Colonic mucosa (tissue), 4 donors: ENCODE results near the gene ADAMTSL1. TPM values are rescaled to one million over a fixed set of nuclear protein-coding genes. Genes with fewer than 3 reads are reported as not detected.

ENCODE experiments used
- DNase-seq: peaks from one replicate; pipeline ENCODE4 v3.0.0-alpha.2; 2020
- H3K27ac ChIP-seq: fragments of 200-600 bp; one replicate; pipeline ENCODE4 v1.8.0; 2021
- H3K27me3 ChIP-seq: fragments of 200-600 bp; one replicate; pipeline ENCODE4 v1.8.0; 2021
- H3K36me3 ChIP-seq: fragments of 200-600 bp; one replicate; pipeline ENCODE4 v1.8.0; 2021
- H3K4me1 ChIP-seq: fragments of 200-600 bp; one replicate; pipeline ENCODE4 v1.8.0; 2021; ENCODE audit warnings: mild to moderate bottlenecking
- H3K4me3 ChIP-seq: fragments of 200-600 bp; one replicate; pipeline ENCODE4 v1.8.0; 2021
- H3K9ac ChIP-seq, 2 donors: one replicate each; pipeline ENCODE4 v1.7.0; 2013; ENCODE audit warnings: control low read depth in 2 of 2, low read depth in 2 of 2, low read length in 2 of 2
- H3K9me3 ChIP-seq: fragments of 200-600 bp; one replicate; pipeline ENCODE4 v1.8.0; 2021
- intact Hi-C: fragments of 100-400 bp; cut with DNase I; formaldehyde crosslinking; loops from one replicate; pipeline ENCODE4 v1.14.1; 2022
- total RNA-seq, 2 donors: library from RNA; stranded (reverse); fragmentation: NEBNext Ultra II Directional in 1 of 2; extraction: Animal tissue kit (Norgen Biotek cat#: 25700) in 1 of 2; gene quantifications; one replicate each; pipeline ENCODE4 v1.2.1, GENCODE V29; 2021
- TF ChIP-seq, protein P1 (sequence below): fragments of 200-600 bp; IDR thresholded peaks from one replicate; pipeline ENCODE4 v1.8.0; 2022; ENCODE audit warnings: antibody characterized with exemption, mild to moderate bottlenecking
- donor health status: healthy.
- donor health status: DM: no; HTN: no; CAD: no.
- donor health status: DM: no; HTN: no; CAD: no.

ADAMTSL1 gene
- total RNA-seq, 2 donors from 2014 or later: 10.2 to 14.7 TPM

DNA sequence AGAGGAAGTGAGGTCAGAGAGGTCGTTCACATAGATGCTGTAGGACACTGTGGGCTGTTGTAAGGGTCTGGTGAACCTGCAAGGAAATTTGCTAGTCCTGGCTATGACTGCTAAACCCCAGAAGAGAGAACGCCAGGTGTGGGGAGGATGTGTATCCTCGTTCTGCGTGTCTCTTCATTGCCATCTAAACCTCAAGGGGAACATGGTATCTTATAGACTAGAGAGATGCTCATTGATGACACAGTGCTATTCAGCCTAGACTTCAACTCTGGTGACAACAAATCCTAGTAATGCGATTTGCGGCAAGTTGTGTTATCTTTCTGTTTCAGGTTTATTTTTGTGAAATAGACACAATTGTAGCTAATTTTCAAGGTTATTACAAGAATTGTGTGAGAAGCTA is 140.2 kb downstream of the ADAMTSL1 start:
- Histone ChIP-seq H3K9ac (no peak overlapping the region), H3K27ac (no peak overlapping the region), H3K27me3 (no peaks in the 10 kb centered on the region), H3K36me3 (no peaks in the 10 kb centered on the region), H3K9me3 (no peaks in the 10 kb centered on the region), H3K4me1 (no peaks in the 10 kb centered on the region), H3K4me3 (no peak overlapping the region)
- DNase-seq: no peak
- TF ChIP-seq, protein P1, sequence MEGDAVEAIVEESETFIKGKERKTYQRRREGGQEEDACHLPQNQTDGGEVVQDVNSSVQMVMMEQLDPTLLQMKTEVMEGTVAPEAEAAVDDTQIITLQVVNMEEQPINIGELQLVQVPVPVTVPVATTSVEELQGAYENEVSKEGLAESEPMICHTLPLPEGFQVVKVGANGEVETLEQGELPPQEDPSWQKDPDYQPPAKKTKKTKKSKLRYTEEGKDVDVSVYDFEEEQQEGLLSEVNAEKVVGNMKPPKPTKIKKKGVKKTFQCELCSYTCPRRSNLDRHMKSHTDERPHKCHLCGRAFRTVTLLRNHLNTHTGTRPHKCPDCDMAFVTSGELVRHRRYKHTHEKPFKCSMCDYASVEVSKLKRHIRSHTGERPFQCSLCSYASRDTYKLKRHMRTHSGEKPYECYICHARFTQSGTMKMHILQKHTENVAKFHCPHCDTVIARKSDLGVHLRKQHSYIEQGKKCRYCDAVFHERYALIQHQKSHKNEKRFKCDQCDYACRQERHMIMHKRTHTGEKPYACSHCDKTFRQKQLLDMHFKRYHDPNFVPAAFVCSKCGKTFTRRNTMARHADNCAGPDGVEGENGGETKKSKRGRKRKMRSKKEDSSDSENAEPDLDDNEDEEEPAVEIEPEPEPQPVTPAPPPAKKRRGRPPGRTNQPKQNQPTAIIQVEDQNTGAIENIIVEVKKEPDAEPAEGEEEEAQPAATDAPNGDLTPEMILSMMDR: no peak
- intact Hi-C loops: no loop called here

DNA sequence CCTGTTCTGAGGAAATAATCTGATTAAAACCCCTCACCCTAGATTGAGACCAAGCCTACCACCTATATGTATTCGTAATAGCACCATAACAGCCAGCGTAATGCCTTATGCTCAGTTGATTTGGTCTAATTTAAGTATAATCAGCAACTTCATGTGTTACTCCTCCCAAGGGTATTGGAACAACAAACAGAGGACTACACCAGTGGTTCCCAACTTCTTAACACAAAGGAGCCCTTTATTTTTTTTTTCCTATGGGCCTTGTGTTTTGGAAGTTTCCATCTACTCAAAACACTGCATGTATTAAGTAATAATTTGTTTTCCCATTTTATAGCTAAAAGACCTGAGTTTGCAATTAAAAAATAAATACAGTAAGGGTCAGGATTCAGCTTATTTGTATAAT is 140.7 kb downstream of the ADAMTSL1 start:
- Histone ChIP-seq H3K4me3 (no peak overlapping the region), H3K36me3 (no peaks in the 10 kb centered on the region), H3K27ac (no peak overlapping the region), H3K9ac (no peak overlapping the region), H3K27me3 (no peaks in the 10 kb centered on the region), H3K4me1 (no peaks in the 10 kb centered on the region), H3K9me3 (no peaks in the 10 kb centered on the region)
- TF ChIP-seq, protein P1: no peak
- intact Hi-C loops: no loop called here
- DNase-seq: no peak

DNA sequence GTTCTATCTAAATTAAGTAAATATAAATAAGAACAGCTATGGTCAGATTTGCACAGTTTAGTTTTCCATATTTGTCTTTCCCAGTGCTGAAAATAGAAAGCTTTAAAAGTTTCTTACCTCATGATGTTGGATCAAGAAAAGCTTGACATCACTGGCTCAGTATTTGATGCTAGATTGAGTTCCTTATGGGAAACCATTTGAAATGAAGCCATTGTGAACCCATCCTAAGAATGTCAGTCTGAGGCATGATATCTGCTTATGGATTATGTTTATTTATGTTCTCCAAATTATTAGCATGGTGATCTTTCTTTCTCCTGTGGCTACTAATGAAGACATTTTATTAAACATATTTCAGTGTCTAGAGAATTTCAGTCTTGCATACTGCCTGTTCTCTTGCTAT is 143.0 kb downstream of the ADAMTSL1 start:
- Histone ChIP-seq H3K27me3 (no peaks in the 10 kb centered on the region), H3K27ac (no peak overlapping the region), H3K9ac (no peak overlapping the region), H3K4me3 (no peak overlapping the region), H3K9me3 (no peaks in the 10 kb centered on the region), H3K4me1 (no peaks in the 10 kb centered on the region), H3K36me3 (no peaks in the 10 kb centered on the region)
- TF ChIP-seq, protein P1: no peak
- intact Hi-C loops: no loop called here
- no peak for DNase-seq

DNA sequence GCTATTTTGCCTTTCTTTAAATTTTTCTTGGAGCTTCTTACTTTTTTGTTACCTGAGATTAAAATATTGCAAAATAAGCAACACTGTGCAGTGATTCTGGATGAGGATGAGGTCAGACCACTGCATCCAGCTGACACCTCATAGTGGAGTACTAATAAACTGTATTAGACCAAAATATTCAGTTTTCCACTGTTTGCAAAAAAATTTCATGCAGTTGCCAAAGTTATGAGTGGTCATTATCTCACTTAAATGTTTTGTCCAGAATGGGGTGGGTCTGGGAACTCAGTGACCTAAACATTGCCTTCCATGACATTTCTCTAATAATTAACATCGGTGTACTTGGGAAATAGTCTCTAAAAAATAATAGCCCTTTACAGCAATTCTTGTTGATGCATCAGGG is 143.8 kb downstream of the ADAMTSL1 start:
- no peak overlapping the region for H3K9ac ChIP-seq
- intact Hi-C loops: no loop called here
- H3K27me3 ChIP-seq: no peaks in the 10 kb centered on the region
- H3K27ac ChIP-seq: no peak overlapping the region
- TF ChIP-seq, protein P1: no peak
- no peaks in the 10 kb centered on the region for H3K9me3 ChIP-seq
- no peak for DNase-seq
- H3K36me3 ChIP-seq: no peaks in the 10 kb centered on the region
- H3K4me1 ChIP-seq: no peaks in the 10 kb centered on the region
- H3K4me3 ChIP-seq: no peak overlapping the region

DNA sequence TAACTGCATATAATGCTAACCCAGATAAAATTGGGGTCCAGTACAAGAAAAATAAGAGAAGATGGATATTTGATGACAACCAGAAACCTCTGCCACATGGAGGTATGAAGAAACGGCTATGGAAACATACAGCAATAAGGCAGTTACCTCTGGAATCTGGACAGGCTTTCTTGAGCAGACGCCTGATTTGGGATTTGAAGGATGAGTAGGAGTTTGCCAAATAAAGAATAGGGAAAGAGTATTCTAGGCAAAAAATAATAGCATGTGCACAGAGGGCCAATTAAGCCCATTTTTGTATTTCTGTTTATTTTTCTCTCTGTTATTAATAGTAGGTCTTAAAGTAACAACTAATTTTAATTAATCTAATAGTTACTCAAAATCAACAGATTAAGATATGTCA is 144.9 kb downstream of the ADAMTSL1 start:
- Histone ChIP-seq H3K9me3 (no peaks in the 10 kb centered on the region), H3K36me3 (no peaks in the 10 kb centered on the region), H3K27ac (no peak overlapping the region), H3K27me3 (no peaks in the 10 kb centered on the region), H3K4me3 (no peak overlapping the region), H3K4me1 (no peaks in the 10 kb centered on the region), H3K9ac (no peak overlapping the region)
- no peak for DNase-seq
- TF ChIP-seq, protein P1: no peak
- intact Hi-C loops: no loop called here
